Activated gamma-delta T cell treated with anti-CD3 and anti-CD28 coated beads, Interleukin-2, amount 50 U/mL, for 16 hours (primary cell): ENCODE data around the gene KIF19.
"Not testable (repeated sequence)": the region's sequence is repeated elsewhere in the genome, so short reads cannot be mapped to it uniquely, and the experiment has no call there.

Source experiments
- DNase-seq: peaks from one replicate; pipeline ENCODE4 v3.0.0-alpha.2; 2020; ENCODE audit warnings: low read depth

Gene KIF19

GRCh38 chr17:74389937-74390679, 64.1 kb downstream of the KIF19 start:
- no peak for DNase-seq

GRCh38 chr17:74390680-74391653, 64.9 kb downstream of the KIF19 start:
- DNase-seq, result no peak

GRCh38 chr17:74391771-74392170, 65.7 kb downstream of the KIF19 start:
- no peak for DNase-seq

- no peak for DNase-seq
Observed at GRCh38 chr17:74392848-74393247, 66.8 kb downstream of the KIF19 start.

- DNase-seq, result no peak
Observed at GRCh38 chr17:74393346-74393942, 67.4 kb downstream of the KIF19 start.

DNA sequence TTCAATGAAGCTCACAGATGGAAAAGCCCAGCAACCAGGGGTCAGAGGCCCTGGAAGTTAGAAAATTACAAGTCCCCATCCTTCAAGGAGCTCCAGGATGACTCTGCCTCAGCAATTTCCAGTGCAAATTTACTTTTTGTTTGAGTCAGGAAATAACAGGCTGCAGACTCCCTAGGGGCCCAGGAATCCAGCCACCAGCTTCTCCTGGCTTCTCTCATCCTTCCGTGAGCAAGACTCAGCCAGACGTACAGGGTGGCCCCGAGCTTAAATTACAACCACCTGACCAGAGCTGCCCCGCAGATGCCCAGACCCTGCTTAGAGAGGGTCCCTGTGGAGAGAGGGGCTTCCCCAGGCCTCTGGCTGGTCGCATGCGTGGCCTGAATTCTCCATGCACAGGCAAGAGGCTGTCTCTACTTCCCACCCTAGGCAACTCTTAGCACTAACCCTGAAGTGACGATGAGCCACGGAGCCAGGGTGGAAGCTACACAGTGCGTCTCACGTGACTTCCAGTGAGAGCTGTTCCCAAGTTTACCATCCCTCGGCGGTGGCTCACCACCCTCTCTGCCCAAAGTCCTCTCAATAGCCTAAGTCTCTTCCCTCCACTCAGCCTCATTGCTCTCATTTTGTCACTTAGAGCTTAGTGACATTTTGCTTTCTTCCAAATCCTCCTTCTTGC, 68.4 kb downstream of the KIF19 start:
- DNase-seq, result no peak

DNA sequence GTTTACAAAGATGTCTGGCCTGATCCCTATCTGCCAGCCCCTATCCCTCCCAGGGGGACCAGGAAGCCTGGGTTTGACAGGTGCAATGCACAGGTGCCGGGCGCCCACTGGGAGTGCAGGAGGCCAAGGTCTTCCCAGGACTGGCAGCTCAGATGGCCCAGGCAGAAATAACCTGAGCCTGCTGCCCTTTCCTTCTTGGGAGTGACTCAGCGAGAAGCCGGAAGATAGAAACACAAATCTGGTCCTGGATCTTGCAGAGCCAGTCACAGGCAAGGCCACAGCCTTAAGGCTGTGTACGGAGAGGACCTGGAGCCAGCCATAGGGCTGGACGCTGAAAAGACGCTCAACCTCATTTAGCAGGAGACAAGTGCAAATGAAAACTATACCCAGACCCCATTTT, 69.0 kb downstream of the KIF19 start:
- no peak for DNase-seq

GRCh38 chr17:74396567-74396966, 70.5 kb downstream of the KIF19 start:
- DNase-seq, result no peak

DNA sequence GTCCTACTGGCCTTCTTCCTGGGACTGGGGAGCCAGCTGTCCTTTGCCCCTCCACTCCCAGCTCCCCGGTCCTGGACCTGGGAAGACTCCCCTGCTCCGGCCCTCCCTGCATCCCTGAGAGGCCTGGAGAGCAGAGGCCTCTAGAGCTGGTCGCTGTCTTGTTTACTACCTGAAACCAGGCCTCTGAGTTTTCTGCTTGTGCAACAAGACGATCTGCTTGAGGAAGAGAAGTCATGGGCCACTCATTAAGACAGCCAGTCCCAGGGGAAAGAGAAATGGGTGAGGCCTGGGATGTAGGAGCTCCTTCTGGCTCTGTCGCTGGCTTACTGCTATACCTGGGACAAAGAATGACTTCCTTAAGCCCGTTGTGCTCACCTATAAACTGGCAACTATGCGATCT, 76.0 kb downstream of the KIF19 start:
- DNase-seq, result no peak

DNA sequence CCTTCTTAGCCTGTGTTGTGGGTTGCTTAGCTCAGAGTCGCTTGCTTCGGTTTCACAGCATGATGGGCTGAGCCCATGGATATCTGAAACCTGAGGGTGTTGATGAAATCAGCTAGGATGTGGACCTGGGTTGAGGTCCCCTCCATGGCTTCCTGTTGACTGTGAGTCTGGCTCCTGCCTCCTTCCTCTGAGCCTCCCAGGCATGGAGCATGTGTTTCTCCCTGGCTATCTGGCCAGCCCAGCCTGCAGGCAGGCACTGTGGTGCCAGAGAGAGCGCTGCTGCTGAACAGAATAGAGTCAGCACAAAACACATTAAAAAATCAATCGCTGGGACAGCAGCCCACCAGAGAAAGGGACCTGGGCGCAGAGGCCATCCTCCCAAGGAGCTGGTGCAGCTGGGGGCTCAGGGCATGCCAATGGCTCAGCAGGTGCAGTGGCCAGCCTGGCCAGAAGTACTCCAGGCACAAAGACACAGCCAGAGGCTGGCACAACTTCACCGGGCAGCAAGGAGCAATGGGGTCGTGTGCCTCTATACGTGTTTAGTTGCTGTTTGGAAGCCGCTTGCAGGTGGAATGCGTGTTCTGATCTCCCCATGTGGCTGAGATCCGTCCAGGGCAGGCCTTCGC, 77.6 kb downstream of the KIF19 start:
- DNase-seq, result no peak

DNA sequence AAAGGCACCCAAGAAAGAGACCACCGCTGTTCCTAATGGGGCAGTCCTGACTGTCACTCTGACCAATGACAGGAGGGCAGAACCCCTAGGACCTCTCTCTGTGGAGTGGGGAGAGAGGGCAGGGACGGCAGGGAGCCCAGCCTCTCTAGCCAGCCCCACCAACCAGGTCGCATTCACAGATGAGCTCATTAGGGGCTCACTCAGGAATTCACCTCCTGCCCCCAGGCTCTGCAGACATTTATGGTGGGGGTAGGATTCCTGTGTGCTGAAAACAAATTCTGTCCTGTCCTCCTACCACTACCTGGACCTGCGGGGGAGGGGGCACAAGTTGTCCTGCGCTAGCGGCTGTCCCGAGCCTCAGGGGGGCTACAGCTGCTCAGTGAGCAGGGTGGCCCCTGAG, 78.2 kb downstream of the KIF19 start:
- no peak for DNase-seq

GRCh38 chr17:74404789-74405188, 78.8 kb downstream of the KIF19 start:
- no peak for DNase-seq

GRCh38 chr17:74405311-74405710, 79.3 kb downstream of the KIF19 start:
- DNase-seq, result not testable (repeated sequence)
